SK-N-SH (cell line): Measurements from ENCODE around the gene RAP1B. TPM values are rescaled to one million over a fixed set of nuclear protein-coding genes. Genes with fewer than 3 reads are reported as not detected.

Experiments used
- CTCF ChIA-PET: fragments of 300-600, 350-600 bp; formaldehyde crosslinking; extraction: SDS; loops from one replicate; lab custom pipeline; 2021; lab: Yijun Ruan, JAX
- POLR2A ChIA-PET: fragments of 350-600 bp; sonication (Branson Sonifier 250); formaldehyde crosslinking; extraction: SDS; loops from one replicate; lab custom pipeline; 2020; ENCODE audit warnings: antibody characterized with exemption, inconsistent platforms; lab: Yijun Ruan, JAX
- DNase-seq: peaks from one replicate; pipeline ENCODE4 v3.0.0; 2012
- H2AFZ ChIP-seq: fragments of 200-600 bp; sonication (generic); 2 replicates; pipeline ENCODE4 v1.8.1; 2016; ENCODE audit warnings: antibody characterized with exemption, mild to moderate bottlenecking, low read depth
- H3F3A ChIP-seq: fragments of 200-600 bp; sonication (generic); replicated peaks from 2 replicates; pipeline ENCODE3; 2016; ENCODE audit warnings: antibody characterized with exemption, mild to moderate bottlenecking; ENCODE audit not compliant: insufficient read depth
- H3K27ac ChIP-seq, 2 experiments: fragments of 200-500 bp in 1 of 2; fragments of 200-600 bp in 1 of 2; sonication (Bioruptor generic) in 1 of 2; sonication (generic), shearing (Covaris generic) in 1 of 2; 2 replicates each; pipeline versions ENCODE4 v1.5.1 to v1.6.1; 2014 to 2016; ENCODE audit warnings: low read depth in 2 of 2, inconsistent platforms in 1 of 2, low read length in 1 of 2, mild to moderate bottlenecking in 1 of 2, mixed read lengths in 1 of 2
- H3K27me3 ChIP-seq: fragments of 200-600 bp; sonication (generic), shearing (Covaris generic); 2 replicates; pipeline ENCODE4 v1.6.1; 2016; ENCODE audit warnings: mixed run types; ENCODE audit not compliant: insufficient read depth
- H3K36me3 ChIP-seq, 2 experiments: fragments of 200-500 bp in 1 of 2; fragments of 200-600 bp in 1 of 2; sonication (Bioruptor generic) in 1 of 2; sonication (generic) in 1 of 2; replicated peaks in 1 of 2; 2 replicates each; pipeline versions ENCODE3 to v1.5.1; 2014 to 2016; ENCODE audit warnings: low read length in 1 of 2, mild to moderate bottlenecking in 1 of 2; ENCODE audit not compliant: insufficient read depth in 2 of 2, control insufficient read depth in 1 of 2
- H3K4me1 ChIP-seq, 2 experiments: fragments of 200-500 bp in 1 of 2; fragments of 200-600 bp in 1 of 2; sonication (Bioruptor generic) in 1 of 2; sonication (generic), shearing (Covaris generic) in 1 of 2; 2 replicates each; pipeline versions ENCODE4 v1.5.1 to v1.6.1; 2014 to 2016; ENCODE audit warnings: low read depth in 1 of 2, low read length in 1 of 2, mixed run types in 1 of 2; ENCODE audit not compliant: insufficient read depth in 2 of 2, control insufficient read depth in 1 of 2
- H3K4me2 ChIP-seq: fragments of 200-600 bp; sonication (generic), shearing (Covaris generic); 2 replicates; pipeline ENCODE4 v1.6.1; 2017; ENCODE audit warnings: mixed run types
- H3K4me3 ChIP-seq, 2 experiments: fragments of 200-500 bp in 1 of 2; fragments of 200-600 bp in 1 of 2; sonication (Bioruptor generic) in 1 of 2; sonication (generic), shearing (Covaris generic) in 1 of 2; 2 replicates each; pipeline versions ENCODE4 v1.5.1 to v1.8.1; 2014 to 2016; ENCODE audit warnings: low read depth in 2 of 2, inconsistent platforms in 1 of 2, low read length in 1 of 2, mild to moderate bottlenecking in 1 of 2, mixed read lengths in 1 of 2, moderate library complexity in 1 of 2
- H3K79me2 ChIP-seq: fragments of 200-600 bp; sonication (generic); 2 replicates; pipeline ENCODE4 v1.8.1; 2017; ENCODE audit warnings: mild to moderate bottlenecking; ENCODE audit not compliant: insufficient read depth
- H3K9ac ChIP-seq: fragments of 200-600 bp; sonication (generic); 2 replicates; pipeline ENCODE4 v1.6.1; 2017; ENCODE audit warnings: mixed run types
- H3K9me2 ChIP-seq: fragments of 200-600 bp; sonication (generic); 2 replicates; pipeline ENCODE4 v1.6.1; 2017; ENCODE audit warnings: mixed run types
- H3K9me3 ChIP-seq: fragments of 200-600 bp; sonication (generic); 2 replicates; pipeline ENCODE4 v1.6.1; 2017; ENCODE audit warnings: mixed run types, mild to moderate bottlenecking, moderate library complexity
- H4K20me1 ChIP-seq: fragments of 200-600 bp; sonication (generic); 2 replicates; pipeline ENCODE4 v1.6.1; 2017; ENCODE audit warnings: mild to moderate bottlenecking, mixed run types; ENCODE audit not compliant: insufficient read depth
- CTCF ChIP-seq: fragments of 200-600 bp; sonication (generic); IDR thresholded peaks from 2 replicates; pipeline ENCODE4 v1.6.1; 2017; ENCODE audit warnings: antibody characterized with exemption, mild to moderate bottlenecking, moderate library complexity
- EZH2phosphoT487 ChIP-seq: fragments of 200-600 bp; sonication (generic); IDR thresholded peaks from 2 replicates; pipeline ENCODE4 v1.6.1; 2017; ENCODE audit warnings: low read depth, mixed run types, mild to moderate bottlenecking, antibody characterized with exemption, moderate library complexity, borderline replicate concordance
- FOSL2 ChIP-seq: IDR thresholded peaks from 2 replicates; pipeline ENCODE4 v1.4.0; 2012; ENCODE audit warnings: low read depth, mild to moderate bottlenecking, moderate library complexity, borderline replicate concordance
- GABPA ChIP-seq: IDR thresholded peaks from 2 replicates; pipeline ENCODE4 v1.4.0; 2012; ENCODE audit warnings: low read depth, mild to moderate bottlenecking
- GATA2 ChIP-seq: sonication (generic); formaldehyde crosslinking; IDR thresholded peaks from 2 replicates; pipeline ENCODE4 v1.5.0; 2020; ENCODE audit warnings: mild to moderate bottlenecking, missing genetic modification reagents
- JUND ChIP-seq: IDR thresholded peaks from 2 replicates; pipeline ENCODE4 v1.4.0; 2012
- MAX ChIP-seq: IDR thresholded peaks from 2 replicates; pipeline ENCODE4 v1.4.0; 2012; ENCODE audit warnings: low read depth
- PBX3 ChIP-seq: IDR thresholded peaks from 2 replicates; pipeline ENCODE4; 2012
- POLR2AphosphoS5 ChIP-seq: IDR thresholded peaks from 2 replicates; pipeline ENCODE4 v1.6.1; 2012; ENCODE audit warnings: low read depth, low read length
- RAD21 ChIP-seq: IDR thresholded peaks from 2 replicates; pipeline ENCODE4 v1.6.1; 2012; ENCODE audit warnings: mild to moderate bottlenecking, low read length
- RCOR1 ChIP-seq: fragments of 150-350 bp; IDR thresholded peaks from 2 replicates; pipeline ENCODE4 v1.6.1; 2017; ENCODE audit warnings: antibody characterized with exemption, low read length
- SIN3A ChIP-seq: IDR thresholded peaks from 2 replicates; pipeline ENCODE4 v1.6.1; 2012; ENCODE audit warnings: low read depth, mild to moderate bottlenecking, low read length, moderate library complexity, borderline replicate concordance
- TEAD4 ChIP-seq: IDR thresholded peaks from 2 replicates; pipeline ENCODE4 v1.4.0; 2012; ENCODE audit warnings: mild to moderate bottlenecking, borderline replicate concordance; ENCODE audit not compliant: insufficient read depth
- YY1 ChIP-seq: IDR thresholded peaks from 2 replicates; pipeline ENCODE4 v1.4.0; 2012; ENCODE audit warnings: low read depth, mild to moderate bottlenecking
- WGBS: methylation state at CpG from one replicate; pipeline ENCODE4 v1.1.6; 2017; ENCODE audit warnings: low lambda C conversion rate; 5-methylcytosine and 5-hydroxymethylcytosine counted together
- polyA plus RNA-seq, 3 experiments: library from polyadenylated mRNA; depleted of rRNA; stranded (reverse); fragments of >200 nt; gene quantifications; 2 replicates each; pipeline ENCODE4 v1.2.3, GENCODE V29; 2012

The RAP1B gene
- polyA plus RNA-seq, 1 of the 3 experiments (the other 2 are of a cell fraction), result 128 TPM

DNA sequence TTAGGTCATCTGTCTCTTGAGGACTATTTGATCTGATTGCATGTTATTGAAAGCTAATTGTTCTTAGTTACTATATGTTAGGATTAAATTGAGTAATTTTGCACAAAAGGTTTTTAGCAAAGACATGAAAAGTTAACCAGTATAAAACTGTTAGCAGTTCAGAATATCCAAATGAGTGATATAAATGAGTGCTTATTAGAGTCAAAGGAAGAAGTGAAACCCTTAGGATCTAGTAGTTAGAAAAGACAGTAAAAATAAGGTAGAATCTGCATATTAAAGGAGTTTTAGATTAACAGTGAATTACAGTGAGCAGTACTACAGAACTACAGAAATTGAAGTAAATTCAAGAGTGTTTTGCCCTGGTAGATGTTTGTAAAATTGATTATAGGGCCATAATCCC is 12.4 kb downstream of the RAP1B start:
- Histone ChIP-seq H2AFZ (no peak overlapping the region), H3K9ac (no peak overlapping the region), H3K9me3 (no peaks in the 10 kb centered on the region; the same call in 1 of the 2 replicates), H3K36me3 (peaks cover 13 to 33% of the 10 kb centered on the region in 2 experiments), H3K4me2 (no peak overlapping the region), H4K20me1 (peaks cover 100% of the 10 kb centered on the region), H3K9me2 (no peaks in the 10 kb centered on the region), H3K4me1 (peaks cover 0 to 23% of the 10 kb centered on the region in 2 experiments; a peak in 2 of 4 replicates), H3F3A (peaks cover 25% of the 10 kb centered on the region), H3K79me2 (peaks cover 100% of the 10 kb centered on the region), H3K27ac (peak overlapping the region in 1 of 2 experiments; percentile 9; a peak in 1 of 4 replicates), H3K4me3 (no peak overlapping the region), H3K27me3 (no peaks in the 10 kb centered on the region)
- no peak for DNase-seq
- ChIA-PET CTCF (interaction anchor here (0.8 to 1.0 kb wide), 2 partner anchors 9 to 10 kb away, joined by 3 read pairs; no protein-coding TSS in a partner anchor), POLR2A (no interaction called here)
- no peak for TF ChIP-seq EZH2phosphoT487
- TF ChIP-seq RCOR1, result no peak
- no peak for TF ChIP-seq RAD21
- TF ChIP-seq MAX, result no peak

DNA sequence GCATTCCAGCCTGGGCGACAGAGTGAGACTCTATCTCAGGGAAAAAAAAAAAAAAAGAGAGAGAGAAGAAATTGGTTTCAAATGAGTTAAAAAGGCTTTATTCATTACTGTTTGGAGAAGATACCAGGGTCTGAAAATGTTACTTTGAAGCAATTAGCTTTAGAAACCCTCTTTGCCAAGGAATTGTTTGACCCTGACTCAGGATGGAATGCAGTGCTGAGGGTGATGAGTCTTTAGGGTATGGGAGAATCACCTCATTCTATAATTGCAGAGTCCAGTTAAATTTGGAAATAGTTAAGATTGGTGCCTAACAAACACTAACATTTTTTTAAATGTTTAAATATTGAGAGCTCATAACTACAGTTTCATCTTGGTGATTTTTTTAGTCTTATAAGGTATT is 13.3 kb downstream of the RAP1B start:
- no peak for DNase-seq

More for the DNA sequence above, 13.3 kb downstream of the RAP1B start:
- peaks cover 100% of the 10 kb centered on the region for H4K20me1 ChIP-seq
- H2AFZ ChIP-seq, result no peak overlapping the region
- H3F3A ChIP-seq, result peaks cover 27% of the 10 kb centered on the region
- no peak overlapping the region for H3K4me2 ChIP-seq
- peaks cover 100% of the 10 kb centered on the region for H3K79me2 ChIP-seq
- CTCF ChIA-PET, result no interaction called here
- peaks cover 13 to 39% of the 10 kb centered on the region in 2 experiments for H3K36me3 ChIP-seq
- TF ChIP-seq CTCF (no peak), POLR2AphosphoS5 (no peak), GATA2 (CRISPR knock-in tag) (no peak), GABPA (no peak), SIN3A (no peak), FOSL2 (peak; percentile 44; the same call in 1 of the 2 replicates), YY1 (no peak), TEAD4 (0 out of 2 replicates have a peak, but pooled peaks have one; percentile 21), PBX3 (no peak), JUND (peak; percentile 36; the same call in 1 of the 2 replicates), RAD21 (no peak)
- POLR2A ChIA-PET, result no interaction called here
- 95% methylated on average over 1 of the region's 1 CpG for WGBS
- H3K9me2 ChIP-seq, result no peaks in the 10 kb centered on the region
- no peak overlapping the region for H3K4me3 ChIP-seq
- no peak overlapping the region for H3K9ac ChIP-seq
- H3K27ac ChIP-seq, result peak overlapping the region in 1 of 2 experiments; percentile 39; a peak in 2 of 4 replicates
- no peaks in the 10 kb centered on the region for H3K27me3 ChIP-seq
- H3K9me3 ChIP-seq, result no peaks in the 10 kb centered on the region; the same call in 1 of the 2 replicates
- H3K4me1 ChIP-seq, result peaks cover 0 to 21% of the 10 kb centered on the region in 2 experiments; a peak in 2 of 4 replicates
